WTC11 (cell line): ENCODE data around the gene ZNF429. TPM values are rescaled to one million over a fixed set of nuclear protein-coding genes. Genes with fewer than 3 reads are reported as not detected.

ENCODE experiments used
- ATAC-seq: fragments of 200-7000 bp; cut with Tn5 transposase; 2 replicates; pipeline ENCODE4 v1.10.0; 2021; ENCODE audit warnings: mild to moderate bottlenecking, moderate library complexity
- CTCF ChIA-PET: fragments of 300-600 bp; sonication (Branson Sonifier 250); formaldehyde crosslinking; loops from one replicate; lab custom pipeline; 2021; ENCODE audit warnings: antibody characterized with exemption; lab: Charles Lee
- POLR2A ChIA-PET: fragments of 350-600 bp; sonication (Branson Sonifier 250); formaldehyde crosslinking; loops from one replicate; lab custom pipeline; 2021; ENCODE audit warnings: antibody characterized with exemption; lab: Charles Lee
- DNase-seq: peaks from one replicate; pipeline ENCODE4 v3.0.0; 2021; ENCODE audit warnings: low spot score
- H3K27ac Mint-ChIP-seq: 2 replicates; pipeline ENCODE4 v1.8.0; 2021; ENCODE audit warnings: mixed read lengths
- H3K27me3 Mint-ChIP-seq: 2 replicates; pipeline ENCODE4 v1.8.0; 2021; ENCODE audit warnings: low read depth, mild to moderate bottlenecking, moderate library complexity, mixed read lengths
- H3K36me3 Mint-ChIP-seq: 2 replicates; pipeline ENCODE4 v1.8.0; 2021; ENCODE audit warnings: mixed read lengths
- H3K4me1 Mint-ChIP-seq: 2 replicates; pipeline ENCODE4 v1.8.0; 2022; ENCODE audit warnings: mixed read lengths
- H3K4me3 Mint-ChIP-seq: 2 replicates; pipeline ENCODE4 v1.8.0; 2021; ENCODE audit warnings: mild to moderate bottlenecking, moderate library complexity, mixed read lengths
- H3K9me3 Mint-ChIP-seq: 2 replicates; pipeline ENCODE4 v1.8.0; 2021; ENCODE audit warnings: mixed read lengths
- ATF1 ChIP-seq: sonication (generic); formaldehyde crosslinking; IDR thresholded peaks from 2 replicates; pipeline ENCODE4 v1.8.1; 2023; ENCODE audit warnings: mild to moderate bottlenecking, moderate library complexity, missing genetic modification reagents
- ATF3 ChIP-seq: sonication (generic); formaldehyde crosslinking; conservative IDR thresholded peaks from 2 replicates; pipeline ENCODE4 v1.8.1; 2022; ENCODE audit warnings: mild to moderate bottlenecking, missing genetic modification reagents
- ATF6 ChIP-seq: sonication (generic); formaldehyde crosslinking; IDR thresholded peaks from 2 replicates; pipeline ENCODE4 v1.8.1; 2023; ENCODE audit warnings: mild to moderate bottlenecking, missing genetic modification reagents
- CREM ChIP-seq: sonication (generic); formaldehyde crosslinking; IDR thresholded peaks from 2 replicates; pipeline ENCODE4 v1.8.1; 2022; ENCODE audit warnings: mild to moderate bottlenecking, missing genetic modification reagents, moderate library complexity
- FOXK1 ChIP-seq: sonication (generic); formaldehyde crosslinking; IDR thresholded peaks from 2 replicates; pipeline ENCODE4 v1.8.0; 2022; ENCODE audit warnings: mild to moderate bottlenecking, moderate library complexity, missing genetic modification reagents
- FOXP1 ChIP-seq: sonication (generic); formaldehyde crosslinking; IDR thresholded peaks from 2 replicates; pipeline ENCODE4 v1.8.0; 2022; ENCODE audit warnings: missing genetic modification reagents, mild to moderate bottlenecking, moderate library complexity, borderline replicate concordance
- GTF2I ChIP-seq: fragments of 250-450 bp; sonication (Bioruptor Pico); conservative IDR thresholded peaks from 2 replicates; pipeline ENCODE4 v1.4.0; 2021; ENCODE audit warnings: mild to moderate bottlenecking
- HMGA2 ChIP-seq: fragments of 250-450 bp; sonication (Bioruptor Pico); IDR thresholded peaks from 2 replicates; pipeline ENCODE4 v1.4.0; 2021; ENCODE audit warnings: mild to moderate bottlenecking, moderate library complexity
- HMGXB4 ChIP-seq: sonication (generic); formaldehyde crosslinking; IDR thresholded peaks from 2 replicates; pipeline ENCODE4 v1.8.1; 2023; ENCODE audit warnings: mild to moderate bottlenecking, moderate library complexity, missing genetic modification reagents
- IRF2 ChIP-seq: sonication (generic); formaldehyde crosslinking; IDR thresholded peaks from 2 replicates; pipeline ENCODE4 v1.8.0; 2022; ENCODE audit warnings: low read depth, missing genetic modification reagents, borderline replicate concordance
- NFATC4 ChIP-seq: fragments of 250-450 bp; sonication (Bioruptor Pico); IDR thresholded peaks from 2 replicates; pipeline ENCODE4 v1.9.0; 2021; ENCODE audit warnings: mild to moderate bottlenecking
- RELA ChIP-seq: sonication (generic); formaldehyde crosslinking; IDR thresholded peaks from 2 replicates; pipeline ENCODE4 v1.8.1; 2022; ENCODE audit warnings: missing genetic modification reagents, mild to moderate bottlenecking, borderline replicate concordance
- RORB ChIP-seq: fragments of 250-450 bp; sonication (Bioruptor Pico); IDR thresholded peaks from 2 replicates; pipeline ENCODE4 v1.9.0; 2021; ENCODE audit warnings: mild to moderate bottlenecking
- SMAD3 ChIP-seq: sonication (generic); formaldehyde crosslinking; IDR thresholded peaks from 2 replicates; pipeline ENCODE4 v1.8.0; 2022; ENCODE audit warnings: missing genetic modification reagents, mild to moderate bottlenecking, borderline replicate concordance
- SOX15 ChIP-seq: fragments of 250-450 bp; sonication (Bioruptor Pico); IDR thresholded peaks from 2 replicates; pipeline ENCODE4 v1.9.0; 2021; ENCODE audit warnings: mild to moderate bottlenecking
- TEAD4 ChIP-seq: sonication (generic); formaldehyde crosslinking; IDR thresholded peaks from 2 replicates; pipeline ENCODE4 v1.8.0; 2022; ENCODE audit warnings: mild to moderate bottlenecking, missing genetic modification reagents
- ZNF219 ChIP-seq: sonication (generic); formaldehyde crosslinking; IDR thresholded peaks from 2 replicates; pipeline ENCODE4 v1.8.0; 2023; ENCODE audit warnings: missing genetic modification reagents, mild to moderate bottlenecking, borderline replicate concordance
- ZNF423 ChIP-seq: fragments of 250-450 bp; sonication (Bioruptor Pico); IDR thresholded peaks from 2 replicates; pipeline ENCODE4 v2.1.2; 2022; ENCODE audit warnings: mild to moderate bottlenecking, moderate library complexity
- ZNF532 ChIP-seq: fragments of 250-450 bp; sonication (Bioruptor Pico); IDR thresholded peaks from 2 replicates; pipeline ENCODE4 v1.9.0; 2021; ENCODE audit warnings: mild to moderate bottlenecking, borderline replicate concordance
- total RNA-seq: library from RNA; stranded (reverse); gene quantifications from 3 replicates; pipeline ENCODE4 v1.2.3, GENCODE V29; 2021
- TF ChIP-seq, protein P1 (sequence below): sonication (generic); formaldehyde crosslinking; IDR thresholded peaks from 2 replicates; pipeline ENCODE4 v1.8.0; 2023; ENCODE audit warnings: mild to moderate bottlenecking, missing genetic modification reagents

The ZNF429 gene
- total RNA-seq, 1 experiment from 2014 or later = 9.2 TPM

- Mint-ChIP-seq H3K27me3 (peaks cover 40% of the 10 kb centered on the region), H3K36me3 (peaks cover 51% of the 10 kb centered on the region), H3K9me3 (peaks cover 63% of the 10 kb centered on the region), H3K4me3 (no peak overlapping the region), H3K4me1 (no peaks in the 10 kb centered on the region), H3K27ac (no peak overlapping the region)
- DNase-seq (no peak), ATAC-seq (no peak)
- ChIA-PET CTCF (no interaction called here), POLR2A (no interaction called here)
- TF ChIP-seq HMGXB4 (CRISPR knock-in tag) = no peak
- no peak for TF ChIP-seq TEAD4 (CRISPR knock-in tag)
- TF ChIP-seq ATF1 (CRISPR knock-in tag) = no peak
- no peak for TF ChIP-seq ZNF219 (CRISPR knock-in tag)
- TF ChIP-seq, protein P1, sequence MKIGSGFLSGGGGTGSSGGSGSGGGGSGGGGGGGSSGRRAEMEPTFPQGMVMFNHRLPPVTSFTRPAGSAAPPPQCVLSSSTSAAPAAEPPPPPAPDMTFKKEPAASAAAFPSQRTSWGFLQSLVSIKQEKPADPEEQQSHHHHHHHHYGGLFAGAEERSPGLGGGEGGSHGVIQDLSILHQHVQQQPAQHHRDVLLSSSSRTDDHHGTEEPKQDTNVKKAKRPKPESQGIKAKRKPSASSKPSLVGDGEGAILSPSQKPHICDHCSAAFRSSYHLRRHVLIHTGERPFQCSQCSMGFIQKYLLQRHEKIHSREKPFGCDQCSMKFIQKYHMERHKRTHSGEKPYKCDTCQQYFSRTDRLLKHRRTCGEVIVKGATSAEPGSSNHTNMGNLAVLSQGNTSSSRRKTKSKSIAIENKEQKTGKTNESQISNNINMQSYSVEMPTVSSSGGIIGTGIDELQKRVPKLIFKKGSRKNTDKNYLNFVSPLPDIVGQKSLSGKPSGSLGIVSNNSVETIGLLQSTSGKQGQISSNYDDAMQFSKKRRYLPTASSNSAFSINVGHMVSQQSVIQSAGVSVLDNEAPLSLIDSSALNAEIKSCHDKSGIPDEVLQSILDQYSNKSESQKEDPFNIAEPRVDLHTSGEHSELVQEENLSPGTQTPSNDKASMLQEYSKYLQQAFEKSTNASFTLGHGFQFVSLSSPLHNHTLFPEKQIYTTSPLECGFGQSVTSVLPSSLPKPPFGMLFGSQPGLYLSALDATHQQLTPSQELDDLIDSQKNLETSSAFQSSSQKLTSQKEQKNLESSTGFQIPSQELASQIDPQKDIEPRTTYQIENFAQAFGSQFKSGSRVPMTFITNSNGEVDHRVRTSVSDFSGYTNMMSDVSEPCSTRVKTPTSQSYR = no peak
- TF ChIP-seq IRF2 (CRISPR knock-in tag) = no peak
- TF ChIP-seq ZNF423 = no peak
- TF ChIP-seq GTF2I (CRISPR knock-in tag) = no peak
- no peak for TF ChIP-seq HMGA2 (CRISPR knock-in tag)
- no peak for TF ChIP-seq RELA (CRISPR knock-in tag)
- no peak for TF ChIP-seq ATF3 (CRISPR knock-in tag)
- no peak for TF ChIP-seq NFATC4 (CRISPR knock-in tag)
- no peak for TF ChIP-seq RORB (CRISPR knock-in tag)
Measured at GRCh38 chr19:21585281-21585890, 80.0 kb downstream of the ZNF429 start.

DNA sequence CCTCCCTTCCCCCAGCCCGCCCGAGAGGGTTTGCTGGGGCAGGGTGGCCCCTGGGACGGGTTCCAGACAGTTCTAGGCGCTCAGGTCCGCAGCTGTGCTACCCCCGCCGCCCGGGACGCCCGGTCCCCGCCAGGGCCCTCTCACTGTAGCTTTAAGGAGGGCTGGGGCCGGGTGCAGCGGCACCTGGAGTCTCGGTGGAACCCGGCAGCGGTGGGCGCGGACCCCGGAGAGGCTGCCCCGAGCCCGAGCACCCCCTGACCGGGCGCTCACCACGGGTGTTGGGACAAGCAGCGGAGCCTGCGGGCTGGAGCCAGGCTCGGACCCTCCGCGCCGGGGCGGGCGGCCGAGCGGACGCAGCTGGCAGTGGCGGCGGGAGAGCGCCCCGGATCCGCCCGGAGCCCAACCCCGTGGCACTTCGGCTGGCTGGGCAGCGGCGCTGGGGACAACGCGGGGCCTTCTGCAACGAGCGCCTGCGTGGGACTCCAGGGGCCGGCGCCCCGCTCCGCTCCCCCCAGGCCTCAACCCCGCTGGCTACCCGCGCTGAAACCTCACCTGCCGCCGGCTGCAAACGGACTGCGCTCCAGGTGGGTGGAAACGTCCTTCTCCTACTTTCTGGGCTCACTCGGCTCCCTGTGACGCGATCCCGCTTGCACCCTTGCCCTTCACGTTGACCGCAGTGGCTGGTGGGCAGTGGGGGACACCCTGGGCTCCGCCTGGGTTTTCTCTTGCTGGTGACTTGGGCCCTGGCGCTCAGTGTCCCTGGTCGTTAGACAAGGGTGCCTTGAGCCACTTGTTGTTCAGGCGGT, 81.1 kb downstream of the ZNF429 start:
- CTCF ChIA-PET = no interaction called here
- Mint-ChIP-seq H3K4me1 (0 out of 2 replicates have a peak, but pooled peaks cover 3% of the 10 kb centered on the region), H3K9me3 (peaks cover 61% of the 10 kb centered on the region), H3K36me3 (peaks cover 45% of the 10 kb centered on the region), H3K27ac (no peak overlapping the region), H3K27me3 (peaks cover 44% of the 10 kb centered on the region), H3K4me3 (peak overlapping the region; percentile 55)
- ATAC-seq (peak; percentile 32), DNase-seq (no peak)
- POLR2A ChIA-PET = no interaction called here
- TF ChIP-seq ZNF532 (CRISPR knock-in tag) = no peak
- no peak for TF ChIP-seq ATF6
- no peak for TF ChIP-seq FOXK1 (CRISPR knock-in tag)
- no peak for TF ChIP-seq SMAD3 (CRISPR knock-in tag)
- TF ChIP-seq CREM (CRISPR knock-in tag) = no peak
- TF ChIP-seq GTF2I (CRISPR knock-in tag) = no peak
- TF ChIP-seq, protein P1 = no peak
- TF ChIP-seq FOXP1 (CRISPR knock-in tag) = no peak
- no peak for TF ChIP-seq IRF2 (CRISPR knock-in tag)
- no peak for TF ChIP-seq SOX15 (CRISPR knock-in tag)
